ENCODE data around the gene HOXA10.

HOXA10 gene

DNA sequence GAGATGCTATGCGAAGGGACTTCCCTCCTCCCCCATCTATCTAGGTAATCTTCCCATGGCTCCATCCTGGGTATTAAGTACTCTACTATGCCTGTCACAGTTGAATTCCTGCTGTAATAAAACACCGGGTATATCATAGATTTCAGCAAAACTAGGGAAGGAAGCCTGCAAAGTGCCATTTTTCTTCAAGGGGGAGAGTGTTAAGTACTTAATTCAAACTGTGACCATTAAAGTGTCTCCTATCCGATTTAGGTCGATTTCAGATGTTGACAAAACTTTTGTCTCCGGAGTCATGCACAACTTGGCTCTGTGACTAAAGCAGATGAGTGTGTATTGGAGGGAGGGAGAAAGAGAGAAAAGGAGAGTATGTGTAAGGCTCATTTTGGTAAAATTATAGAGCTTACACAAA lies 48.1 kb downstream of the HOXA10 start:
- TF ChIP-seq, protein P1, sequence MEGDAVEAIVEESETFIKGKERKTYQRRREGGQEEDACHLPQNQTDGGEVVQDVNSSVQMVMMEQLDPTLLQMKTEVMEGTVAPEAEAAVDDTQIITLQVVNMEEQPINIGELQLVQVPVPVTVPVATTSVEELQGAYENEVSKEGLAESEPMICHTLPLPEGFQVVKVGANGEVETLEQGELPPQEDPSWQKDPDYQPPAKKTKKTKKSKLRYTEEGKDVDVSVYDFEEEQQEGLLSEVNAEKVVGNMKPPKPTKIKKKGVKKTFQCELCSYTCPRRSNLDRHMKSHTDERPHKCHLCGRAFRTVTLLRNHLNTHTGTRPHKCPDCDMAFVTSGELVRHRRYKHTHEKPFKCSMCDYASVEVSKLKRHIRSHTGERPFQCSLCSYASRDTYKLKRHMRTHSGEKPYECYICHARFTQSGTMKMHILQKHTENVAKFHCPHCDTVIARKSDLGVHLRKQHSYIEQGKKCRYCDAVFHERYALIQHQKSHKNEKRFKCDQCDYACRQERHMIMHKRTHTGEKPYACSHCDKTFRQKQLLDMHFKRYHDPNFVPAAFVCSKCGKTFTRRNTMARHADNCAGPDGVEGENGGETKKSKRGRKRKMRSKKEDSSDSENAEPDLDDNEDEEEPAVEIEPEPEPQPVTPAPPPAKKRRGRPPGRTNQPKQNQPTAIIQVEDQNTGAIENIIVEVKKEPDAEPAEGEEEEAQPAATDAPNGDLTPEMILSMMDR (IDR thresholded peaks at IDR 0.05; ENCODE audit: insufficient read depth, low read length): no peak
- TF ChIP-seq SPI1 (IDR thresholded peaks at IDR 0.05; ENCODE audit: borderline replicate concordance, low read depth) (no peak), GABPA (IDR thresholded peaks at IDR 0.05; ENCODE audit: low read depth) (no peak), POLR2AphosphoS5 (IDR thresholded peaks at IDR 0.05; ENCODE audit: low read depth) (no peak)
- TF ChIP-seq, protein P2, sequence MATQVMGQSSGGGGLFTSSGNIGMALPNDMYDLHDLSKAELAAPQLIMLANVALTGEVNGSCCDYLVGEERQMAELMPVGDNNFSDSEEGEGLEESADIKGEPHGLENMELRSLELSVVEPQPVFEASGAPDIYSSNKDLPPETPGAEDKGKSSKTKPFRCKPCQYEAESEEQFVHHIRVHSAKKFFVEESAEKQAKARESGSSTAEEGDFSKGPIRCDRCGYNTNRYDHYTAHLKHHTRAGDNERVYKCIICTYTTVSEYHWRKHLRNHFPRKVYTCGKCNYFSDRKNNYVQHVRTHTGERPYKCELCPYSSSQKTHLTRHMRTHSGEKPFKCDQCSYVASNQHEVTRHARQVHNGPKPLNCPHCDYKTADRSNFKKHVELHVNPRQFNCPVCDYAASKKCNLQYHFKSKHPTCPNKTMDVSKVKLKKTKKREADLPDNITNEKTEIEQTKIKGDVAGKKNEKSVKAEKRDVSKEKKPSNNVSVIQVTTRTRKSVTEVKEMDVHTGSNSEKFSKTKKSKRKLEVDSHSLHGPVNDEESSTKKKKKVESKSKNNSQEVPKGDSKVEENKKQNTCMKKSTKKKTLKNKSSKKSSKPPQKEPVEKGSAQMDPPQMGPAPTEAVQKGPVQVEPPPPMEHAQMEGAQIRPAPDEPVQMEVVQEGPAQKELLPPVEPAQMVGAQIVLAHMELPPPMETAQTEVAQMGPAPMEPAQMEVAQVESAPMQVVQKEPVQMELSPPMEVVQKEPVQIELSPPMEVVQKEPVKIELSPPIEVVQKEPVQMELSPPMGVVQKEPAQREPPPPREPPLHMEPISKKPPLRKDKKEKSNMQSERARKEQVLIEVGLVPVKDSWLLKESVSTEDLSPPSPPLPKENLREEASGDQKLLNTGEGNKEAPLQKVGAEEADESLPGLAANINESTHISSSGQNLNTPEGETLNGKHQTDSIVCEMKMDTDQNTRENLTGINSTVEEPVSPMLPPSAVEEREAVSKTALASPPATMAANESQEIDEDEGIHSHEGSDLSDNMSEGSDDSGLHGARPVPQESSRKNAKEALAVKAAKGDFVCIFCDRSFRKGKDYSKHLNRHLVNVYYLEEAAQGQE (IDR thresholded peaks at IDR 0.05; ENCODE audit: insufficient replicate concordance, low read depth): no peak
- no peak overlapping the region for H3K27ac ChIP-seq (replicated peaks)
- no peak overlapping the region for H3K4me3 ChIP-seq (replicated peaks; ENCODE audit: insufficient read depth, low read length)
- DNase-seq (ENCODE audit: low read depth in 1 of 2, low spot score in 1 of 2): no peak
- peaks cover 4% of the 10 kb centered on the region for H3K27me3 ChIP-seq (ENCODE audit: insufficient read depth, poor library complexity, severe bottlenecking)

GRCh38 chr7:27124902-27125689 lies 49.0 kb downstream of the HOXA10 start:
- peaks cover 4% of the 10 kb centered on the region for H3K27me3 ChIP-seq (ENCODE audit: insufficient read depth, poor library complexity, severe bottlenecking)
- no peak for DNase-seq (ENCODE audit: low read depth in 1 of 2, low spot score in 1 of 2)
- no peak overlapping the region for H3K27ac ChIP-seq (replicated peaks)
- TF ChIP-seq, protein P1 (IDR thresholded peaks at IDR 0.05; ENCODE audit: insufficient read depth, low read length): no peak
- TF ChIP-seq, protein P2 (IDR thresholded peaks at IDR 0.05; ENCODE audit: insufficient replicate concordance, low read depth): no peak
- no peak for TF ChIP-seq SPI1 (IDR thresholded peaks at IDR 0.05; ENCODE audit: borderline replicate concordance, low read depth)
- TF ChIP-seq GABPA (IDR thresholded peaks at IDR 0.05; ENCODE audit: low read depth): no peak
- TF ChIP-seq POLR2AphosphoS5 (IDR thresholded peaks at IDR 0.05; ENCODE audit: low read depth): no peak
- H3K4me3 ChIP-seq (replicated peaks; ENCODE audit: insufficient read depth, low read length): no peak overlapping the region

GRCh38 chr7:27124096-27124901 lies 49.8 kb downstream of the HOXA10 start:
- TF ChIP-seq GABPA (IDR thresholded peaks at IDR 0.05; ENCODE audit: low read depth) (no peak), SPI1 (IDR thresholded peaks at IDR 0.05; ENCODE audit: borderline replicate concordance, low read depth) (no peak), POLR2AphosphoS5 (IDR thresholded peaks at IDR 0.05; ENCODE audit: low read depth) (no peak)
- TF ChIP-seq, protein P1 (IDR thresholded peaks at IDR 0.05; ENCODE audit: insufficient read depth, low read length): no peak
- TF ChIP-seq, protein P2 (IDR thresholded peaks at IDR 0.05; ENCODE audit: insufficient replicate concordance, low read depth): no peak
- Histone ChIP-seq H3K27me3 (ENCODE audit: insufficient read depth, poor library complexity, severe bottlenecking) (peaks cover 4% of the 10 kb centered on the region), H3K4me3 (replicated peaks; ENCODE audit: insufficient read depth, low read length) (no peak overlapping the region), H3K27ac (replicated peaks) (no peak overlapping the region)
- DNase-seq (ENCODE audit: low read depth in 1 of 2, low spot score in 1 of 2): no peak
